ENCODE measurements around the gene TENT4B.

Gene TENT4B

DNA sequence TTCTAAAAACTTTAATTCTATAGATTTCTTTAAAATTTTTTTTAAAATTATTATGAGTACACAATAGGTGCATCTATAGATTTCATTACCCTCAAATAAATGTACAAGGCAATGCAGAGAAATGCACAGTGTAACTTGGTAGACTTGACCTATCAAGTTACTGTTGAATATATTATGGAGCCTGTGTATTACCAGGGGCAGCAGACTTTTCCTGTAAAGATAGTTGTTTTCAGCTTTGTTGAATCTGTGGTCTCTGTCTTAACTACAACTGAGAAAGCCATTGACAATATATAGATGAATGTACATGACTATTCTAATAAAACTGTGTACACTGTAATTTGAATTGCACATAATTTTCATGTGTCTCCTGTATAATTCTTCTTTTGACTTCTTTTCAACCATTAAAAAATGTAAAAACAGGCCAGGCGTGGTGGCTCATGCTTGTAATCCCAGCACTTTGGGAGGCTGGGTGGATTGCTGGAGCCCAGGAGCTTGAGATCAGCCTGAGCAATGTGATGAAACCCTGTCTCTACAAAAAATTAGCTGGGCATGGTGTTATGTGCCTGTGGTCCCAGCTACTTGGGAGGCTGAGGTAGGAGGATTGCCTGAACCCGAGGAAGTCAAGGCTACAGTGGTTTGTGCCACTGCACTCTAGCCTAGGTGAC, 39.4 kb downstream of the TENT4B start:
- TF ChIP-seq ZBTB7A (IDR thresholded peaks at IDR 0.05; ENCODE audit: low read depth) (no peak), FOXM1 (IDR thresholded peaks at IDR 0.05; ENCODE audit: borderline replicate concordance, low read depth) (no peak), TCF12 (IDR thresholded peaks at IDR 0.05; ENCODE audit: low read depth) (no peak), CREB1 (IDR thresholded peaks at IDR 0.05; ENCODE audit: low read depth) (no peak), EP300 (IDR thresholded peaks at IDR 0.05; ENCODE audit: borderline replicate concordance) (no peak), RAD21 (IDR thresholded peaks at IDR 0.05; ENCODE audit: low read depth) (no peak), YY1 (IDR thresholded peaks at IDR 0.05; ENCODE audit: low read depth) (no peak), TEAD4 (IDR thresholded peaks at IDR 0.05) (no peak), EGR1 (IDR thresholded peaks at IDR 0.05) (no peak), NFIC (IDR thresholded peaks at IDR 0.05) (no peak), CEBPB (IDR thresholded peaks at IDR 0.05) (no peak), TAF1 (IDR thresholded peaks at IDR 0.05; ENCODE audit: low read depth) (no peak)
- TF ChIP-seq, protein P1, sequence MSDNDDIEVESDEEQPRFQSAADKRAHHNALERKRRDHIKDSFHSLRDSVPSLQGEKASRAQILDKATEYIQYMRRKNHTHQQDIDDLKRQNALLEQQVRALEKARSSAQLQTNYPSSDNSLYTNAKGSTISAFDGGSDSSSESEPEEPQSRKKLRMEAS (IDR thresholded peaks at IDR 0.05) = no peak
- TF ChIP-seq, protein P2, sequence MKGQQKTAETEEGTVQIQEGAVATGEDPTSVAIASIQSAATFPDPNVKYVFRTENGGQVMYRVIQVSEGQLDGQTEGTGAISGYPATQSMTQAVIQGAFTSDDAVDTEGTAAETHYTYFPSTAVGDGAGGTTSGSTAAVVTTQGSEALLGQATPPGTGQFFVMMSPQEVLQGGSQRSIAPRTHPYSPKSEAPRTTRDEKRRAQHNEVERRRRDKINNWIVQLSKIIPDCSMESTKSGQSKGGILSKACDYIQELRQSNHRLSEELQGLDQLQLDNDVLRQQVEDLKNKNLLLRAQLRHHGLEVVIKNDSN (IDR thresholded peaks at IDR 0.05) = no peak
- TF ChIP-seq, protein P3, sequence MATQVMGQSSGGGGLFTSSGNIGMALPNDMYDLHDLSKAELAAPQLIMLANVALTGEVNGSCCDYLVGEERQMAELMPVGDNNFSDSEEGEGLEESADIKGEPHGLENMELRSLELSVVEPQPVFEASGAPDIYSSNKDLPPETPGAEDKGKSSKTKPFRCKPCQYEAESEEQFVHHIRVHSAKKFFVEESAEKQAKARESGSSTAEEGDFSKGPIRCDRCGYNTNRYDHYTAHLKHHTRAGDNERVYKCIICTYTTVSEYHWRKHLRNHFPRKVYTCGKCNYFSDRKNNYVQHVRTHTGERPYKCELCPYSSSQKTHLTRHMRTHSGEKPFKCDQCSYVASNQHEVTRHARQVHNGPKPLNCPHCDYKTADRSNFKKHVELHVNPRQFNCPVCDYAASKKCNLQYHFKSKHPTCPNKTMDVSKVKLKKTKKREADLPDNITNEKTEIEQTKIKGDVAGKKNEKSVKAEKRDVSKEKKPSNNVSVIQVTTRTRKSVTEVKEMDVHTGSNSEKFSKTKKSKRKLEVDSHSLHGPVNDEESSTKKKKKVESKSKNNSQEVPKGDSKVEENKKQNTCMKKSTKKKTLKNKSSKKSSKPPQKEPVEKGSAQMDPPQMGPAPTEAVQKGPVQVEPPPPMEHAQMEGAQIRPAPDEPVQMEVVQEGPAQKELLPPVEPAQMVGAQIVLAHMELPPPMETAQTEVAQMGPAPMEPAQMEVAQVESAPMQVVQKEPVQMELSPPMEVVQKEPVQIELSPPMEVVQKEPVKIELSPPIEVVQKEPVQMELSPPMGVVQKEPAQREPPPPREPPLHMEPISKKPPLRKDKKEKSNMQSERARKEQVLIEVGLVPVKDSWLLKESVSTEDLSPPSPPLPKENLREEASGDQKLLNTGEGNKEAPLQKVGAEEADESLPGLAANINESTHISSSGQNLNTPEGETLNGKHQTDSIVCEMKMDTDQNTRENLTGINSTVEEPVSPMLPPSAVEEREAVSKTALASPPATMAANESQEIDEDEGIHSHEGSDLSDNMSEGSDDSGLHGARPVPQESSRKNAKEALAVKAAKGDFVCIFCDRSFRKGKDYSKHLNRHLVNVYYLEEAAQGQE (IDR thresholded peaks at IDR 0.05; ENCODE audit: low read depth) = no peak

DNA sequence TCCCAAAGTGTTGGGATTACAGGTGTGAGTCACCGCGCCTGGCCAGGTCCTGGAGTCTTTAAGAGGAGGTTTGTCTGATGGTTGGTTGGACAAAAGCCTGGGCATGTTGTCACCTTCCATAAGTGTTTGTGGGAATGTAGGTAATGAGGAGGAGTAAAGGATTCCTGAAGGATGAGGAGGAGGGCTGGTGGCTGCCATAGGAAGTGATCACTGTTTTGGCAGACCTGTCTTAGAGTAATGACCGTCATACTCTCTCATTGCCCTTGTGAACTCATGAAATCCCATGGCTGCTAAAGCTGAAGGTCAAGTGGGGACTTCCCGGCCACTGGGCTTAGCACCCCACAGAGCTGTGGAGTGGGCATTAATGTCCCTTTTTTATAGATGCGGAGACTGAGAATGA, 40.5 kb downstream of the TENT4B start:
- TF ChIP-seq FOXM1 (IDR thresholded peaks at IDR 0.05; ENCODE audit: borderline replicate concordance, low read depth) (no peak), NFIC (IDR thresholded peaks at IDR 0.05) (no peak), ZBTB7A (IDR thresholded peaks at IDR 0.05; ENCODE audit: low read depth) (no peak), YY1 (IDR thresholded peaks at IDR 0.05; ENCODE audit: low read depth) (no peak), RAD21 (IDR thresholded peaks at IDR 0.05; ENCODE audit: low read depth) (no peak), EGR1 (IDR thresholded peaks at IDR 0.05) (no peak), CEBPB (IDR thresholded peaks at IDR 0.05) (no peak), CREB1 (IDR thresholded peaks at IDR 0.05; ENCODE audit: low read depth) (no peak), EP300 (IDR thresholded peaks at IDR 0.05; ENCODE audit: borderline replicate concordance) (no peak), TEAD4 (IDR thresholded peaks at IDR 0.05) (no peak), TAF1 (IDR thresholded peaks at IDR 0.05; ENCODE audit: low read depth) (no peak), TCF12 (IDR thresholded peaks at IDR 0.05; ENCODE audit: low read depth) (no peak)
- TF ChIP-seq, protein P1 (IDR thresholded peaks at IDR 0.05) = no peak
- TF ChIP-seq, protein P3 (IDR thresholded peaks at IDR 0.05; ENCODE audit: low read depth) = no peak
- TF ChIP-seq, protein P2 (IDR thresholded peaks at IDR 0.05) = no peak

DNA sequence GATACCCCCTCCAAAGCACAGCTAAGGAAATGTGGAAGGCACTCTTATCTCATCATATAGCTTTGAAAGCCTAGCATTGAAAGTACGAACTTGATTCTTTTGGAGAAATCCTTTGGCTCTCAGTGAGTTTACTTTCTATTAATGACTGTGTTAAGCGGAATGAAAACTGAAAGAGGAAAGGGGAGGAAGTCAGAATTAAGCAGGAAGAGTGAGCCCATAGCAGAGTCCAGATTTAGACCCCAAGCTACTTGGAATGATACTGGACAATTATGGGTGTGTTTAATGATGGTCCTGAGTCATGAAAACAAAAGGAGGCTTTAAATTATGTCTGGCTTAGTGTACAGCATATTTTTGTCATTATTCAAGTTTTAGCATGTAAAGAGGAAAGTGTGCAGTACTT, 42.2 kb downstream of the TENT4B start:
- TF ChIP-seq, protein P1 (IDR thresholded peaks at IDR 0.05) = no peak
- TF ChIP-seq, protein P2 (IDR thresholded peaks at IDR 0.05) = no peak
- no peak for TF ChIP-seq TAF1 (IDR thresholded peaks at IDR 0.05; ENCODE audit: low read depth)
- TF ChIP-seq TEAD4 (IDR thresholded peaks at IDR 0.05) = no peak
- no peak for TF ChIP-seq EP300 (IDR thresholded peaks at IDR 0.05; ENCODE audit: borderline replicate concordance)
- no peak for TF ChIP-seq ZBTB7A (IDR thresholded peaks at IDR 0.05; ENCODE audit: low read depth)
- no peak for TF ChIP-seq FOXM1 (IDR thresholded peaks at IDR 0.05; ENCODE audit: borderline replicate concordance, low read depth)
- no peak for TF ChIP-seq CREB1 (IDR thresholded peaks at IDR 0.05; ENCODE audit: low read depth)

DNA sequence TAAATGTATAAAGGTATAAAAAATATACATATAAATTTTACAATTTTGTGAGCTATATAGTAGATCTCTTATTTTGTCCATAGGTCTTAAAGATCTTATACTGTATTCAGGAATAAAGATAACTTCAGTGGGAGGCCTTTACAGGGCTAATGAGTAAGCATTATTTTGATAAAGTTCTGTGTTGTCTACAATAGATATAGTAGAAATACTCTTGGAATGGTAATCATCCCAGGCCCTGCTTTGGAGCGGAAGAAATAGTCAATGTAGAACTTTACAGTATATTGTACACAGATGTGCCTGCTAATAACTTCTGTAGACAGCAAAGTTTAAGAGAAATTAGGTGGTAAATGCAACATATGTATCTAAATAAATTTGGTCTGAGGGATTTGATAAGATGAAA, 42.6 kb downstream of the TENT4B start:
- TF ChIP-seq EGR1 (IDR thresholded peaks at IDR 0.05) = no peak
- TF ChIP-seq YY1 (IDR thresholded peaks at IDR 0.05; ENCODE audit: low read depth) = no peak
- TF ChIP-seq, protein P1 (IDR thresholded peaks at IDR 0.05) = no peak
- TF ChIP-seq FOXM1 (IDR thresholded peaks at IDR 0.05; ENCODE audit: borderline replicate concordance, low read depth) = no peak
- TF ChIP-seq TCF12 (IDR thresholded peaks at IDR 0.05; ENCODE audit: low read depth) = no peak

DNA sequence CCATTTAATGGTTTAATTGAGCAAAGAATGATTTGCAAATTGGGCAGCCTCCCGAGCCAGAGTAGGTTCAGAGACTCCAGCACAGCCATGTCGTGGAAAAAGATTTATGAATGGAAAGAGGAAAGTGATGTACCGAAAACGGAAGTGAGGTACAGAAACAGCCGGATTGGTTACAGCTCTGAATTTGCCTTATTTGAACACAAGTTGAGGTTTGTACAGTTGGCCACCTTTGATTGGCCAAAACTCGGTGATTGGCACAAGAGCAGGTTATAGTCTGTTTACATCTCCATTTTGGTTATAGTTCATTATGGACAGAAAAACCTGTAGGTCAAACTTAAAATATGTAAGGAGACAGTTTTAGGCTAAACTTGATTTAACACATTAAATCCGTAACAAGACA, 44.5 kb downstream of the TENT4B start:
- TF ChIP-seq, protein P1 (IDR thresholded peaks at IDR 0.05) = no peak
- no peak for TF ChIP-seq TAF1 (IDR thresholded peaks at IDR 0.05; ENCODE audit: low read depth)
- TF ChIP-seq EP300 (IDR thresholded peaks at IDR 0.05; ENCODE audit: borderline replicate concordance) = no peak
- TF ChIP-seq RAD21 (IDR thresholded peaks at IDR 0.05; ENCODE audit: low read depth) = no peak
- TF ChIP-seq CEBPB (IDR thresholded peaks at IDR 0.05) = no peak
- TF ChIP-seq NFIC (IDR thresholded peaks at IDR 0.05) = no peak
- TF ChIP-seq, protein P3 (IDR thresholded peaks at IDR 0.05; ENCODE audit: low read depth) = no peak
- no peak for TF ChIP-seq CREB1 (IDR thresholded peaks at IDR 0.05; ENCODE audit: low read depth)
- TF ChIP-seq ZBTB7A (IDR thresholded peaks at IDR 0.05; ENCODE audit: low read depth) = no peak
- TF ChIP-seq TEAD4 (IDR thresholded peaks at IDR 0.05) = no peak
